T-helper 17 cell (primary cell): Measurements from ENCODE around the gene IL33. TPM values are rescaled to one million over a fixed set of nuclear protein-coding genes. Genes with fewer than 3 reads are reported as not detected.
"Not testable (repeated sequence)": the region's sequence is repeated elsewhere in the genome, so short reads cannot be mapped to it uniquely, and the experiment has no call there.

ENCODE experiments used
- ATAC-seq: fragments of 150-1000 bp; cut with Tn5 transposase; 2 replicates; pipeline ENCODE4 v1.10.0; 2021; ENCODE audit warnings: mild to moderate bottlenecking, moderate library complexity
- DNase-seq, 3 donors: peaks; one replicate each; pipeline versions ENCODE4 v3.0.0 to v3.0.0-alpha.2; 2020 to 2021
- H3K9me3 ChIP-seq: one replicate; pipeline ENCODE4 v1.7.0; 2013; ENCODE audit warnings: low read length, mild to moderate bottlenecking; ENCODE audit not compliant: control insufficient read depth, poor library complexity, severe bottlenecking
- H3K27ac Mint-ChIP-seq: one replicate; pipeline ENCODE4 v1.8.0; 2022; ENCODE audit warnings: mild to moderate bottlenecking, moderate library complexity, mixed read lengths
- H3K27me3 Mint-ChIP-seq: one replicate; pipeline ENCODE4 v1.8.0; 2022; ENCODE audit warnings: mixed read lengths
- H3K36me3 Mint-ChIP-seq: one replicate; pipeline ENCODE4 v1.8.0; 2022; ENCODE audit warnings: low read depth, mixed read lengths
- H3K4me1 Mint-ChIP-seq: one replicate; pipeline ENCODE4 v1.8.0; 2022; ENCODE audit warnings: mild to moderate bottlenecking, mixed read lengths
- H3K4me3 Mint-ChIP-seq: one replicate; pipeline ENCODE4 v1.8.0; 2022; ENCODE audit warnings: mild to moderate bottlenecking, moderate library complexity, mixed read lengths
- total RNA-seq, 4 donors: library from RNA in 2 of 4; stranded (reverse) in 2 of 4; gene quantifications; one replicate each; pipeline ENCODE4 v1.2.3 and lab custom pipeline; 2022 to 2026

The IL33 gene
- total RNA-seq (not detected), total RNA-seq (lab: John Stamatoyannopoulos, UW) (0 reads per million in 2 donors)

GRCh38 chr9:6215562-6215961 lies at the start of gene IL33:
Gene IL33 (plus strand): TSS chr9:6215807. CDS start chr9:6241695, 25,888 bp downstream.
- Mint-ChIP-seq H3K27me3 (peaks cover 46% of the 10 kb centered on the region), H3K36me3 (no peaks in the 10 kb centered on the region), H3K4me1 (peaks cover 3% of the 10 kb centered on the region), H3K27ac (no peak within 1 kb of the TSS), H3K4me3 (no peak within 1 kb of the TSS)
- ATAC-seq, result no peak
- DNase-seq, result no peak
- H3K9me3 ChIP-seq, result no peaks in the 10 kb centered on the region

- Mint-ChIP-seq H3K27me3 (no peaks in the 10 kb centered on the region), H3K4me3 (no peak overlapping the region)
- DNase-seq, result no peak
Observed at GRCh38 chr9:6171667-6172066, 43.9 kb upstream of the IL33 start.

GRCh38 chr9:6173914-6174313 lies 41.7 kb upstream of the IL33 start:
- H3K4me3 Mint-ChIP-seq, result no peak overlapping the region
- no peak overlapping the region for H3K27ac Mint-ChIP-seq
- H3K4me1 Mint-ChIP-seq, result no peaks in the 10 kb centered on the region
- ATAC-seq (no peak), DNase-seq (no peak)
- no peaks in the 10 kb centered on the region for H3K27me3 Mint-ChIP-seq
- H3K36me3 Mint-ChIP-seq, result no peaks in the 10 kb centered on the region
- H3K9me3 ChIP-seq, result peaks cover 6% of the 10 kb centered on the region

More at GRCh38 chr9:6171667-6172066, 43.9 kb upstream of the IL33 start:
- no peak for ATAC-seq
- Mint-ChIP-seq H3K36me3 (no peaks in the 10 kb centered on the region), H3K27ac (no peak overlapping the region), H3K4me1 (no peaks in the 10 kb centered on the region)
- peaks cover 6% of the 10 kb centered on the region for H3K9me3 ChIP-seq

GRCh38 chr9:6182549-6183226 lies 32.9 kb upstream of the IL33 start:
- H3K9me3 ChIP-seq, H3K4me1 Mint-ChIP-seq, H3K4me3 Mint-ChIP-seq, H3K36me3 Mint-ChIP-seq, H3K27ac Mint-ChIP-seq, ATAC-seq, DNase-seq: not testable (repeated sequence)
- H3K27me3 Mint-ChIP-seq, result peaks cover 20% of the 10 kb centered on the region

GRCh38 chr9:6183227-6183551 lies 32.4 kb upstream of the IL33 start:
- DNase-seq (no peak), ATAC-seq (no peak)
- H3K27me3 Mint-ChIP-seq, result peaks cover 20% of the 10 kb centered on the region
- H3K4me3 Mint-ChIP-seq, result no peak overlapping the region
- H3K9me3 ChIP-seq, result no peaks in the 10 kb centered on the region
- peaks cover 4% of the 10 kb centered on the region for H3K4me1 Mint-ChIP-seq
- no peak overlapping the region for H3K27ac Mint-ChIP-seq
- peaks cover 2% of the 10 kb centered on the region for H3K36me3 Mint-ChIP-seq

GRCh38 chr9:6183627-6184026 lies 32.0 kb upstream of the IL33 start:
- H3K9me3 ChIP-seq, result no peaks in the 10 kb centered on the region
- H3K4me1 Mint-ChIP-seq, result peaks cover 4% of the 10 kb centered on the region
- no peak overlapping the region for H3K27ac Mint-ChIP-seq
- ATAC-seq, result no peak
- H3K36me3 Mint-ChIP-seq, result peaks cover 2% of the 10 kb centered on the region
- peaks cover 21% of the 10 kb centered on the region for H3K27me3 Mint-ChIP-seq
- no peak for DNase-seq
- H3K4me3 Mint-ChIP-seq, result no peak overlapping the region

GRCh38 chr9:6184749-6185645 lies 30.6 kb upstream of the IL33 start:
- H3K27ac Mint-ChIP-seq, result no peak overlapping the region
- no peaks in the 10 kb centered on the region for H3K9me3 ChIP-seq
- ATAC-seq (no peak), DNase-seq (no peak)
- H3K4me3 Mint-ChIP-seq, result no peak overlapping the region
- H3K36me3 Mint-ChIP-seq, result peaks cover 2% of the 10 kb centered on the region
- peaks cover 28% of the 10 kb centered on the region for H3K27me3 Mint-ChIP-seq
- H3K4me1 Mint-ChIP-seq, result peaks cover 4% of the 10 kb centered on the region

- no peaks in the 10 kb centered on the region for H3K9me3 ChIP-seq
- Mint-ChIP-seq H3K36me3 (peaks cover 2% of the 10 kb centered on the region), H3K27me3 (peaks cover 37% of the 10 kb centered on the region), H3K4me3 (no peak overlapping the region), H3K4me1 (peaks cover 4% of the 10 kb centered on the region), H3K27ac (no peak overlapping the region)
- DNase-seq (no peak), ATAC-seq (no peak)
Observed at GRCh38 chr9:6186691-6187090, 28.9 kb upstream of the IL33 start.

GRCh38 chr9:6187272-6187671 lies 28.3 kb upstream of the IL33 start:
- Mint-ChIP-seq H3K27me3 (peaks cover 42% of the 10 kb centered on the region), H3K36me3 (peaks cover 2% of the 10 kb centered on the region), H3K4me3 (no peak overlapping the region), H3K27ac (no peak overlapping the region), H3K4me1 (peaks cover 4% of the 10 kb centered on the region)
- no peaks in the 10 kb centered on the region for H3K9me3 ChIP-seq
- ATAC-seq, result no peak
- no peak for DNase-seq

- Mint-ChIP-seq H3K27ac (no peak overlapping the region), H3K36me3 (peaks cover 2% of the 10 kb centered on the region), H3K4me1 (peaks cover 4% of the 10 kb centered on the region), H3K4me3 (no peak overlapping the region), H3K27me3 (peaks cover 51% of the 10 kb centered on the region)
- DNase-seq (no peak), ATAC-seq (no peak)
- no peaks in the 10 kb centered on the region for H3K9me3 ChIP-seq
Observed at GRCh38 chr9:6188466-6188865, 27.1 kb upstream of the IL33 start.

- no peak for ATAC-seq
Observed at GRCh38 chr9:6188906-6189305, 26.7 kb upstream of the IL33 start.

GRCh38 chr9:6194934-6195333 lies 20.7 kb upstream of the IL33 start:
- no peak overlapping the region for H3K27ac Mint-ChIP-seq
- H3K4me3 Mint-ChIP-seq, result no peak overlapping the region
- H3K27me3 Mint-ChIP-seq, result peaks cover 71% of the 10 kb centered on the region
- no peaks in the 10 kb centered on the region for H3K9me3 ChIP-seq
- H3K36me3 Mint-ChIP-seq, result peaks cover 3% of the 10 kb centered on the region
- ATAC-seq (no peak), DNase-seq (no peak)
- H3K4me1 Mint-ChIP-seq, result peaks cover 4% of the 10 kb centered on the region

More at GRCh38 chr9:6188906-6189305, 26.7 kb upstream of the IL33 start:
- Mint-ChIP-seq H3K4me1 (peaks cover 4% of the 10 kb centered on the region), H3K36me3 (peaks cover 3% of the 10 kb centered on the region), H3K4me3 (no peak overlapping the region), H3K27me3 (peaks cover 54% of the 10 kb centered on the region), H3K27ac (no peak overlapping the region)
- no peak for DNase-seq
- no peaks in the 10 kb centered on the region for H3K9me3 ChIP-seq

GRCh38 chr9:6195714-6196360 lies 19.8 kb upstream of the IL33 start:
- Mint-ChIP-seq H3K36me3 (peaks cover 3% of the 10 kb centered on the region), H3K27me3 (peaks cover 79% of the 10 kb centered on the region), H3K4me1 (peaks cover 4% of the 10 kb centered on the region), H3K4me3 (no peak overlapping the region), H3K27ac (no peak overlapping the region)
- ATAC-seq (no peak), DNase-seq (no peak)
- no peaks in the 10 kb centered on the region for H3K9me3 ChIP-seq
